ENCODE results near the gene NLRP4. TPM values are rescaled to one million over a fixed set of nuclear protein-coding genes. Genes with fewer than 3 reads are reported as not detected.

The NLRP4 gene
- total and polyA plus RNA-seq, 9 donors, result 0.37 to 1.5 TPM; not detected in 7

- intact Hi-C loops (cut with DNase I), result no loop called here
- no peaks in the 10 kb centered on the region for H3K4me1 ChIP-seq (ENCODE audit: insufficient read depth)
- DNase-seq, result no peak
- no peak overlapping the region for H3K4me3 ChIP-seq
- no peaks in the 10 kb centered on the region for H3K9me3 ChIP-seq
- no peak overlapping the region for H3K27ac ChIP-seq
- 67 to 87% (median 80%) methylated on average over 14 of the region's 14 CpGs for WGBS, 3 donors
- no peaks in the 10 kb centered on the region for H3K27me3 ChIP-seq
- no peak for TF ChIP-seq EP300 (IDR thresholded peaks at IDR 0.05)
- no peak for TF ChIP-seq CTCF (IDR thresholded peaks at IDR 0.05)
- no peak for TF ChIP-seq POLR2A (IDR thresholded peaks at IDR 0.05)
- no peaks in the 10 kb centered on the region for H3K36me3 ChIP-seq
Observed at GRCh38 chr19:55930996-55931515, 94.7 kb downstream of the NLRP4 start.

Other genes starting within 250 kb of the NLRP4 start
- gene FIZ1, start 237.0 kb upstream of the NLRP4 start, total RNA-seq, result 10 to 100 TPM in 5 of 7 donors, 1 to 10 TPM in 2; 3.6 to 22.7 (median 16.6) TPM
- gene FIZ1, start 237.0 kb upstream of the NLRP4 start, polyA plus RNA-seq, result 10 to 100 TPM in 1 of 2 donors, 1 to 10 TPM in 1; 9.4 to 11.0 TPM
- 10 to 100 TPM; 13.7 to 22.3 (median 17.8) TPM for gene ZNF524, start 236.3 kb upstream of the NLRP4 start, total RNA-seq
- 10 to 100 TPM in 1 of 2 donors, under 1 TPM in 1; 0.15 to 28.0 TPM for gene ZNF524, start 236.3 kb upstream of the NLRP4 start, polyA plus RNA-seq
- gene ZNF865, start 230.9 kb upstream of the NLRP4 start, total RNA-seq, result 10 to 100 TPM in 5 of 7 donors, 1 to 10 TPM in 2; 4.0 to 20.9 (median 17.6) TPM
- gene ZNF865, start 230.9 kb upstream of the NLRP4 start, polyA plus RNA-seq, result 10 to 100 TPM in 1 of 2 donors, under 1 TPM in 1; 0.42 to 10.5 TPM
- 10 to 100 TPM in 4 of 7 donors, 1 to 10 TPM in 3; 6.5 to 16.9 (median 11.7) TPM for gene ZNF784, start 212.0 kb upstream of the NLRP4 start, total RNA-seq
- 10 to 100 TPM in 1 of 2 donors, 1 to 10 TPM in 1; 6.0 to 12.3 TPM for gene ZNF784, start 212.0 kb upstream of the NLRP4 start, polyA plus RNA-seq
- gene ZNF580, start 195.5 kb upstream of the NLRP4 start, total RNA-seq, result 10 to 100 TPM; 24.9 to 70.6 (median 65.3) TPM
- 10 to 100 TPM; 14.5 to 37.3 TPM for gene ZNF580, start 195.5 kb upstream of the NLRP4 start, polyA plus RNA-seq
- 10 to 100 TPM; 21.9 to 40.2 (median 34.0) TPM for gene ZNF581, start 192.9 kb upstream of the NLRP4 start, total RNA-seq
- 10 to 100 TPM; 11.2 to 37.0 TPM for gene ZNF581, start 192.9 kb upstream of the NLRP4 start, polyA plus RNA-seq
- gene CCDC106, start 188.3 kb upstream of the NLRP4 start, total RNA-seq, result 10 to 100 TPM; 10.6 to 20.2 (median 14.7) TPM
- gene CCDC106, start 188.3 kb upstream of the NLRP4 start, polyA plus RNA-seq, result 10 to 100 TPM in 1 of 2 donors, 1 to 10 TPM in 1; 3.1 to 13.5 TPM
- 100 to 1,000 TPM in 6 of 7 donors, 10 to 100 TPM in 1; 76.9 to 183 (median 158) TPM for gene U2AF2, start 181.5 kb upstream of the NLRP4 start, total RNA-seq
- gene U2AF2, start 181.5 kb upstream of the NLRP4 start, polyA plus RNA-seq, result 100 to 1,000 TPM in 1 of 2 donors, 10 to 100 TPM in 1; 27.3 to 135 TPM
- 100 to 1,000 TPM in 5 of 7 donors, 10 to 100 TPM in 2; 53.4 to 187 (median 142) TPM for gene EPN1, start 161.3 kb upstream of the NLRP4 start, total RNA-seq
- gene EPN1, start 161.3 kb upstream of the NLRP4 start, polyA plus RNA-seq, result 100 to 1,000 TPM in 1 of 2 donors, 10 to 100 TPM in 1; 11.0 to 106 TPM
- gene NLRP9, start 98.1 kb upstream of the NLRP4 start, total RNA-seq, result not detected
- gene NLRP9, start 98.1 kb upstream of the NLRP4 start, polyA plus RNA-seq, result under 1 TPM; 0.17 to 0.80 TPM
- not detected for gene RFPL4A, start 77.4 kb upstream of the NLRP4 start, total RNA-seq
- gene RFPL4A, start 77.4 kb upstream of the NLRP4 start, polyA plus RNA-seq, result not detected
- gene RFPL4AL1, start 67.4 kb upstream of the NLRP4 start, total RNA-seq, result under 1 TPM in 1 of 7 donors, not detected in 6; 0.54 TPM
- gene RFPL4AL1, start 67.4 kb upstream of the NLRP4 start, polyA plus RNA-seq, result not detected
- gene NLRP11, start 4.5 kb upstream of the NLRP4 start, total RNA-seq, result under 1 TPM in 6 of 7 donors, not detected in 1; 0.08 to 0.62 (median 0.42) TPM
- under 1 TPM; 0.13 to 0.51 TPM for gene NLRP11, start 4.5 kb upstream of the NLRP4 start, polyA plus RNA-seq
- gene NLRP13, start 95.8 kb downstream of the NLRP4 start, total RNA-seq, result not detected
- gene NLRP13, start 95.8 kb downstream of the NLRP4 start, polyA plus RNA-seq, result under 1 TPM; 0.27 to 0.65 TPM
- not detected for gene NLRP8, start 111.3 kb downstream of the NLRP4 start, total RNA-seq
- under 1 TPM in 1 of 2 donors, not detected in 1; 0.02 TPM for gene NLRP8, start 111.3 kb downstream of the NLRP4 start, polyA plus RNA-seq
- gene NLRP5, start 150.2 kb downstream of the NLRP4 start, total RNA-seq, result under 1 TPM in 1 of 7 donors, not detected in 6; 0.52 TPM
- gene NLRP5, start 150.2 kb downstream of the NLRP4 start, polyA plus RNA-seq, result 1 to 10 TPM in 1 of 2 donors, under 1 TPM in 1; 0.17 to 2.7 TPM

Measured in ovary (tissue), 9 donors.